ENCODE measurements around the gene BICDL1.

BICDL1 gene

GRCh38 chr12:120119271-120119973 lies 130.4 kb downstream of the BICDL1 start:
- peak overlapping the region; percentile 81; the same call in 1 of the 2 replicates for H3K4me3 ChIP-seq (ENCODE audit: low read length)
- no peak for TF ChIP-seq ZNF274 (IDR thresholded peaks at IDR 0.05; ENCODE audit: low read depth, low read length)

- TF ChIP-seq ZNF274 (IDR thresholded peaks at IDR 0.05; ENCODE audit: low read depth, low read length), result no peak
- H3K4me3 ChIP-seq (ENCODE audit: low read length), result peak overlapping the region; percentile 26; the same call in 1 of the 2 replicates
Measured at GRCh38 chr12:120121343-120121742, 132.3 kb downstream of the BICDL1 start.

GRCh38 chr12:120121766-120122293 lies 132.8 kb downstream of the BICDL1 start:
- TF ChIP-seq ZNF274 (IDR thresholded peaks at IDR 0.05; ENCODE audit: low read depth, low read length), result no peak
- H3K4me3 ChIP-seq (ENCODE audit: low read length), result peak overlapping the region; percentile 26; the same call in 1 of the 2 replicates

GRCh38 chr12:120125029-120125428 lies 136.0 kb downstream of the BICDL1 start:
- TF ChIP-seq ZNF274 (IDR thresholded peaks at IDR 0.05; ENCODE audit: low read depth, low read length), result no peak
- H3K4me3 ChIP-seq (ENCODE audit: low read length), result no peak overlapping the region

- H3K4me3 ChIP-seq (ENCODE audit: low read length), result no peak overlapping the region
- no peak for TF ChIP-seq ZNF274 (IDR thresholded peaks at IDR 0.05; ENCODE audit: low read depth, low read length)
Measured at GRCh38 chr12:120125792-120126634, 137.0 kb downstream of the BICDL1 start.

- TF ChIP-seq ZNF274 (IDR thresholded peaks at IDR 0.05; ENCODE audit: low read depth, low read length), result no peak
- no peak overlapping the region for H3K4me3 ChIP-seq (ENCODE audit: low read length)
Measured at GRCh38 chr12:120126635-120127005, 137.6 kb downstream of the BICDL1 start.

- no peak for TF ChIP-seq ZNF274 (IDR thresholded peaks at IDR 0.05; ENCODE audit: low read depth, low read length)
- no peak overlapping the region for H3K4me3 ChIP-seq (ENCODE audit: low read length)
Measured at GRCh38 chr12:120130011-120130410, 141.0 kb downstream of the BICDL1 start.

- no peak for TF ChIP-seq ZNF274 (IDR thresholded peaks at IDR 0.05; ENCODE audit: low read depth, low read length)
Measured at GRCh38 chr12:120131116-120131515, 142.1 kb downstream of the BICDL1 start.

GRCh38 chr12:120132054-120132836 lies 143.2 kb downstream of the BICDL1 start:
- H3K4me3 ChIP-seq (ENCODE audit: low read length), result peak overlapping the region; percentile 28; the same call in 1 of the 2 replicates
- no peak for TF ChIP-seq ZNF274 (IDR thresholded peaks at IDR 0.05; ENCODE audit: low read depth, low read length)

More at GRCh38 chr12:120131116-120131515, 142.1 kb downstream of the BICDL1 start:
- no peak overlapping the region for H3K4me3 ChIP-seq (ENCODE audit: low read length)

- no peak for TF ChIP-seq ZNF274 (IDR thresholded peaks at IDR 0.05; ENCODE audit: low read depth, low read length)
- peak overlapping the region; percentile 28; the same call in 1 of the 2 replicates for H3K4me3 ChIP-seq (ENCODE audit: low read length)
Measured at GRCh38 chr12:120132863-120133385, 143.9 kb downstream of the BICDL1 start.

- TF ChIP-seq ZNF274 (IDR thresholded peaks at IDR 0.05; ENCODE audit: low read depth, low read length), result no peak
Measured at GRCh38 chr12:120134307-120134980, 145.4 kb downstream of the BICDL1 start.

GRCh38 chr12:120136093-120136770 lies 147.2 kb downstream of the BICDL1 start:
- no peak for TF ChIP-seq ZNF274 (IDR thresholded peaks at IDR 0.05; ENCODE audit: low read depth, low read length)
- H3K4me3 ChIP-seq (ENCODE audit: low read length), result no peak overlapping the region

More at GRCh38 chr12:120134307-120134980, 145.4 kb downstream of the BICDL1 start:
- no peak overlapping the region for H3K4me3 ChIP-seq (ENCODE audit: low read length)
